ENCODE results near the gene AKNA. TPM values are rescaled to one million over a fixed set of nuclear protein-coding genes. Genes with fewer than 3 reads are reported as not detected.

AKNA gene
- total RNA-seq, 1 experiment from 2014 or later, result 7.8 TPM

DNA sequence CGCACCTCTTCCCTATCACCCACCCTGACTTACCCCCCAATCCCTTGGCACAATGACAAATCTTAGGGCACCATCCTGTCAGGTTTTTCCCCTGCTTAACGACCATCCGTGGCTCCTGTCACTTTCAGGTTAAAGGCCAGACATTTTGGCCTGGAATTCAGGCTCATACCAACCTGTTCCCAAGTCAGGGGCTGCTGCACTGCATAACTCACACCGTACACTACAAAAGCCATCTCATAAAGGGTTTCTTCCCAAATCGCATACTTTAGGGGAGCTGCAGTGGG is 7.5 kb upstream of the AKNA start:
- no peak for DNase-seq (ENCODE audit: low spot score)

DNA sequence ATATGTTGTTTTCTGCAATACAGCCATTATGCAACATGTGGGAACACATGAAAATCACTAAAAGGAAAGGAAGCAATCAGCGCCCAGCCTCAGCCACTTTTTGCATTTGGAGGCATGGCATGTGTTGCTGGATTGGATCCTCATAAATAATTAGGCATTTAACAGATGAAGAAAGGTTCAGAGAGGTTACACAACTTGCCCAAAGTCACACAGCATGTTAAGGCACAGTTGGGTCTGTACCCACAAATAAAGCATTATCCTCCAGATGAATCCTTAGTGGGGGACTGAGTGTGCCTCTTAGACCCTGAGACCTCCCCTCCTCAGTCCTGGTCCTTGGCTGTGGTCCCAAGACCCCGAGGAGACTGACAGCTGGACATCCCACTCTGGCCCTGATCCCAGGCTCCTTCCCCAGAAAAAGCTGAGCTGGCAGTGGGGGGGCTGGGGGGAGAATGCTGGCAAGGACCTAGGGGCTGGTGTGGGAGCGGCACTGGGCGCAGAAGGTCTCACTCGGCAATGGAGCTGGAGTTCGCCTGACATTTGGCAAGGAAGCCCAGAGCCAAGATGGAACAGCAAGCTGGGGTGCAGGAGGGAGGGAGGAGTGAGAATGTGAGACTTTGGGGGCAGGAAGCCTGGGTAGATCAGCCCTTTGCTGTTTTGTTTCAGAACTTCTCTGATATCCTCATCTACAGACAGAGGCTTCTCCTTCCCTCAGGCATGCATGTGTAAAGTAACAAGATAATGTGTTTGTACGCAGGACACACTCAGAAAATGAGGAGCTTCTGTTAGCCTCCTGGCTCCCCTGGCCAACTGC is 6.9 kb upstream of the AKNA start:
- DNase-seq (ENCODE audit: low spot score), result no peak

DNA sequence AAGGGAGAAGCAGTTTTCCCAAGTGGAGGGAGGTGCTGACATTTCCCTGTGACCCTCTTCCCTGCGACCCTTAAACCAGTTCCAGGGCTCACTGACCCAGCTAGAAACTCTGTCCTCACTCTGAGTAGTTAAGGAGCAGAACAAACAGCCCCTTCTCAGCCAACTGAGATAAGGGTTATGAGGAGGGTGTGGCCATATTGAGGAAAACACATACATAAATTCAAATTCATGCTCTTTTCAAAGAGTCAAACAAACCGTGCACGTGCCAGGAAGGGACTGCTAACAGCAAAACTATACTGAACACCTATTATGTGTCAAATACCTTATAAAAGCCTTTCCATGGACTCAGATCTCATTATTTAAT is 4.9 kb upstream of the AKNA start:
- DNase-seq (ENCODE audit: low spot score), result peak; percentile 4

DNA sequence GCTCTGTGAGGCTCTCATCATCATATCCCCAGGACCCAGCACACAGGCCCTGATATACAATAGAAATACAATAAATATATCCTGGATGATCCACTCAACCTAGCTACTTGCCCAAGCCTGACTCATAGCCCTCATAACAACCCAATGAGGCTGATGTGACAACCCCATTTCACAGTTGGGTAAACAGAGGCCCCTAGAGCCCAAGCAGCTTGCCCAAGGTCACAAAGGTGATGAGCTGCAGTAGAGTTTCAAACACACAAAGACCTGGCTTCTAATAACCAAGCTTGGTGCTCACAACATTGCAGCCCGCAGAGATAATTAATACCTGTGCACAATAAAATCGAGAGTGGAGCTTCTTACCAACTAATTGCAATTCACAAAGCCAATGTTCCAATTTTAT is 3.2 kb upstream of the AKNA start:
- no peak for DNase-seq (ENCODE audit: low spot score)

DNA sequence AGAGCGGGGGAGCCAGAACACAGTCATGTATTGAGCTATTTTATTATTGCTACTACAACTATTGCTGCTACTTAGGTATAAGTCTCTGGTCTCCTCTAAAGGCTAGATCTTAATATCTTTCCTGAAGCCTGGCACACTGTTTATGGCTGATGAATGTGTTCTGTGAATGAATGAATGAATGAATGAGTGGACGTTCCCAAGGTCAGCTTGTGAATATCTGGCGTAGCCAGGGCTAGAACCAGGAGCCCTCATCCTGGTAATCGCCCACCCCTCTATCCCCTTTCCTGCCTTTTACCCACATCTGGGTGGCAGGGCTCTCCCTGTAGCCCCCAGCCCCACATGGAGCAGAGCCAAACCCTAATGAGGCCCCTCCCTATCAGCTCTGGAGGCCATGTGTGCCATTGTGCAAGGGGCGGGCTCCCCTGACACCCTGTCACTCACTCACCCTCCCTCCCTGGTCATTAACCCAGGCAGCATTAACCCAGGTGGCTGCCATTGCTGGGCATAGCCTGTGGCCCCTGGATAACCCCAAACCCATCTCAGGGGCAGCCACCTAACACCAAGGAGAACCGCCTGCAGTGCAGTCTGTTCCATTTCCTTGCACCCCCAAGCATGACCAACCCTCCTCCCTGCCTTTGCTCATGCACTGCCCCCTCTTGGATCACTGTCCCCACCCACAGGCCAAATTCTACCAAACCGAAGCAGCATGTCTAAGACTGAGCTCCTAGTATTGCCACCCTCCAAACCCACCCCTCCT is 2.0 kb upstream of the AKNA start:
- no peak for DNase-seq (ENCODE audit: low spot score)

DNA sequence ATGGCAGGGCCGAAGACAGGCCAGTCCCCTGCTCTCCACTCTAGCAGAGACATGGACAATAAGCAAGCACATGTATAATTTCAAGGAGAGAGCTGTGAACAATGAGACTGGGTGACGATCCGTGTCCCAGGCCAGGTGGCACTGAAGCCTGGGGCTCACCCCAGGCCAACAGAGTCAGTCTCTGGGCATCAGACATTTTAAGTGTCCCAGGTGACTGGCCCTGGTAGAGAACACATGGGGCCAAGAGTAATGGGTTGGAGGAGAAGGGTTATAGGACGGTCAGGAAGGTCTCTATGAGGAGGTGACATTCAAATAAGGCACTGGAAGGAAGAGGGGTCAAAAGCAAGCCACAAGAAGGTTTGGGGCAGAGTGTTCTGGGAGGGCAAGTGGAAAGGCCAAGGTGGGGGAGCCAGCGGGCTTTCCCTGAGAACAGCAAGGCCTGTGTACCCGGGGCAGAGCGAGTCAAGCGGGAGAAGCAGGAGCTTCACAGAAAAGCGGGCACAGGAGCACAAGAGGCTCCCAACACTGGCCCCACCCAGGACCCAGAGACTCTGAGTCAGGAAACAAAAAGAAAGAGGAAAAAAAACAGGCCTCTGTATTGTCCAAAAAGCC is 1.1 kb upstream of the AKNA start:
- no peak for DNase-seq (ENCODE audit: low spot score)

DNA sequence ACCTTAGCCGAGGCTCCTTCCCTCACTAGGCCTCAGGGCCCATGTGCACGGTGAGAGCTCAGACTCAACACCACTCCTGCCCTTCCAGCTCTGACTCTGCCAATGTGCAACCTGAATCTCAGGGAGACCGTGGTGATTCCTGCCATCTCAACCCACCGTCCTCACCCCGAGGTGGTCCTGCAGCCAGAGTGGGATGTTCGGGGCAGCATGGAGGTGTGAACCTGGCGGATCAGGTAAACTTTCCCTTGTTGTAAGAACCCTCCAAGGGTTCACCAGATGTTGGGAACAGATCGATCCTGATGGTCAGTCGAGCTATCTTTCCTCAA is 538 bp upstream of the AKNA start:
- no peak for DNase-seq (ENCODE audit: low spot score)

DNA sequence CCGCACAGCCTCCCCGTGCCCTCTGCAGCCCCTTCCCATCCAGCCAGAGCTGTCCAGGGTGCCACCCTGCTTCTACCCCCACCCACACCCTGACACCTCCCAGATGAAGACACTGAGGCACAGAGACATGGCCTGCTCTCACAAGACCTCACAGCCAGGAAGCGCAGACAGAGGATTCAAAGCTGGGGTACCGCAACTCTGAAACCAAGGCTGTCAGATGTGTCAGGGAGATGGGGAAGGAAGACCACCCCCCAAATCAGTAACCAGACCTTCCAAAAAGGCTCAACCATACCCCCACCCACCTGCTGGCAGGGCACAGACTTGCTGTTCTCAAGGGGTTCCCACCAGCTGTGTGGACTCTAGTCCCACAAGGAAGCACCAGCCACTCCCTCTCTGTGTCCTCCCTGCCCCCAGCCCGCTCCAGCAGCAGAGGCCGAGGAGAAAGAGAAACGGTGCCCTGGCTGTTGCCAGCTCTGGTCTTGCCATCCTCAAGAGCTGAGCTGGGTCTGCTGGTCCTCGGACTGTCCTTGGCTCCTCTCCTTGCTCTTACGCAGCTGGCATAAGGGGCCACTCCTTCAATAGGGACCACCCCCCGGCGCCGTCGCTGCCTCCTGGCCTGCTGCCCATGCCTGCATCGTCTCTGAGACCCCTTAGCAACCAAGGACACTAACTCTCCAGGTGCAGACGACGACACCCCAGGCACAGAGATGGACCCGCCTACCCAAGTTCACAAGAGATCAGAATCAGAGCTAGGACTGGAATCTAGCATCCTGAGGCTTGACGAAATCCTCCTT is 699 bp downstream of the AKNA start:
- no peak for DNase-seq (ENCODE audit: low spot score)

DNA sequence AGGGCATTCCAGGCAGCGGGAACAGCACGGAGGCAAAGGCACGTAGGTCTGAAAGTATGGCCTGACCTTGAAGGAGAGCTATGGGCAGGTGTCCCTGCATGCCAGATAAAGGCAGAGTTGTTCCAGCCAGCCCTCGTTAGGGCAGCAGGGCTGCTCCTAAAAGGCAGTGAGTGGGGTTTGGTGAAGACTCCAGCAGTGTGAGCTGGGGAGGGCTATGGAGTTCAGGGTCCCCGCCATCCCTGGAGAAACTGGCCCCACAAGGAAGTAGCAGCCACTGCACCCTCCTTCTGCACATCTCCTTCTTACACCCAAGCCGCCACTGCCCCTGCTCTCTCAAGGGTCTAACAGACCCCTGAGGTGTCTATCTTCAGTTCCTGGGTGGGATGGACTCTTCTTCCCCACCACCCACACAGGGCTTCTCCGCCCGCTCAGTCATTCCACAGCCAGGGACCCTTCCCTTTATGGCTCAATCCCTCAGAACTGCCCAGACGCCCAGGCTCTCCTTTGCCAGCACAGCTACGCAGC is 1.4 kb downstream of the AKNA start:
- no peak for DNase-seq (ENCODE audit: low spot score)

DNA sequence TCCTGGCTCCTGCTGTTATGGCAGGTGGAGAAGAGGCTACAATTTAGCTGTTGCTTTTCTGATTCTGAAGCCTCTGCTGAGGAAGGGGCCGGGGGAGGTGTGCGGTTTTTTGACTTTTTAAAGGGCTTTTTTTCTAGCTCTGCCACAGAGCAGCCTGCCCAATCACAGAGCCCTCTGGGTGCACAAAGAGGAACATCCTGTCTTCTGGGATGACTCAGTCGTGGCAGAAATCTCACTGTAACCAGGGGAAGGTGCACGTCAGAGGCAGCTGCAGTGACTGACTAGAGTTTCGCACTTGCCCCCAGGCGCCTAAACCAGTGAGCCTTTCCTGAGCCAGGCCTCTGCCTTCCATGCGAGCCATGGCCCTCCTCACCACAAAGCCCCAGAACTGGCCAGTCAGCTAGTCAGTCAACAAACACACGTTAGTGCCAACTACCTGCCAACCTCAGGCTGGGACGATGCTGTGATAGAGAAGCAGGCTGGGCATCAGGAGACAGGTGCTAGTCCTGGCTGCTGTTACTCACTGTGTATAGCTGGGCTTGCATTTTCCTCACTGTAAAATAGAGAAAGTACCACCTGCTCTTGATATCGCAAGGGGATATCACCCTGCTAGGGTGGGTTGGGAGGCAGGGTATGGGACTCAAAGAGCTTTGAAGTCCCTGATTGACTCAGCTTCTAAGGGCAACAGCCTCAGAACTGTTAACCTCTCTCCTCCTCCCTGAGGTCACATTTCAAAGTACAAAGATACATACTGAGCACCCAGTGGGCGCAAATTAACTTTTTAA is 2.2 kb downstream of the AKNA start:
- DNase-seq (ENCODE audit: low spot score), result no peak

DNA sequence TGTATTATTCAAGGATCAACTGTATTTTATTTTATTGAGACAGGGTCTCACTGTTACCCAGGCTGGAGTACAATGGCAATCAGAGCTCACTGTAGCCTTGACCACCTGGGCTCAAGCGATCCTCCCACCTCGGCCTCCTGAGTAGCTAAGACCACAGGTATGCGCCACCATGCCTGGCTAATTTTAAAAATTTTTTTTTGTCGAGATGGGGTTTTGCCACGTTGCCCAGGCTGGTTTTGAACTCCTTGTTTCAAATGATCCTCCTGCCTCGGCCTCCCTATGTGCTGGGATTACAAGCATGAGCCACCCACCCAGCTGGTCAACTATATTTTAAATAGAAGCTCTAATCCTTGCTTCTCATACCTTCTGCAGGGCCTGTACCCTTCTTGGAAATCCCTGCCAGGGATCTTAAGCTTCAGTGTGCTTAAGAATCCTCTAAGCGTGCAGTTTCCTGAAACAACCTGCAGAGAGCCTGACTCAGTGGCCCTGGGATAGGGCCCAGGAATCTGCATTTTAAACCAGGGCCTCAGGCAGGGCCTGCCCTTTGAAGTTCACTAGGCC is 2.9 kb downstream of the AKNA start:
- no peak for DNase-seq (ENCODE audit: low spot score)

DNA sequence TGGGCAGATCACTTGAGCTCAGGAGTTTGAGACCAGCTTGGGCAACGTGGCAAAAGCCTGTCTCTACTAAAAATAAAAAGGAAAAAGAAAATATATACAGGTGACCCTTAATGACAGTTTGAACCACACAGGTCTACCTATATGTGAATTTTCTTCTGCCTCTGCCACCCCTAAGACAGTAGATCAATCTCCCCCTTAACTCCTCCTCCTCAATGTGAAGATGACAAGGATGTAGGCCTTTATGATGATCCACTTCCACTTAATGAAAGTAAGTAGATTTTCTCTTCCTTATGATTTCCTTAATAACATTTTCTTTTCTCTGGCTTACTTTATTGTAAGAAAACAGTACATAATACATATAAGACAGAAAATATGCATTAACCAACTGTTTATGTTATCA is 3.4 kb downstream of the AKNA start:
- no peak for DNase-seq (ENCODE audit: low spot score)

DNA sequence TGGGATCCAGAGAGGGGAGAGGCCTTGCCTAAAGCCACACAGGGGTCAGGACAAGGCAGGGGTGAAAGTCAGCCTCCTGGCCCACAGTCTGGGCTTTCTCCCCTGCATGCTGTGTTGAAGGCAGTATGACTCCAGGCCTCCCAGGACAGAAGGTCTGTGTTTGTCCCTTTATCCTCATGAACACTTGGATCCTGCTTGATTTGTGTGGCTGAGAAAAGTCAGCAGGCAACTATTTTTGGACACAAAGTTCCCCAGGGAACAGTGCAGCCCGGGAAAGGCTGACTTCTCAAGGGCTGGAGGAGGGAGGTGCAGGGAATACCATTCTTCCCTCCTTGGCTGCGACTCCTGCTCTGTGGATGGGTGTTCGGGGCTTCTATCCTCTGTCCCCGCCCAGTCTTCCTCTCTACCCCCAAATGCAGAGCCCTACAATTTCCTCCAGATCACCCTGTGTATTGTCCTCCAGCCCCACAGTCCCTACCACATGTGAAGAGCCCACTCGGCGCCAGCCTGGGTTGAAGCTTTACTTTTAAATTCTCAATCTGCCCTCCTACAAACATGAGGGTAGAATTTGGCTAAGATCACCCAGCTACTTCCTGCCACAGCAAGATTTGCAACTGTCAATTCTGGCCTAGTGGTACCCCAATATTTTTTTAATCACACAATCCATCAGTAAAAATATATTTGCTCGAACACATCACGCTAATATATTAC is 4.1 kb downstream of the AKNA start:
- no peak for DNase-seq (ENCODE audit: low spot score)

DNA sequence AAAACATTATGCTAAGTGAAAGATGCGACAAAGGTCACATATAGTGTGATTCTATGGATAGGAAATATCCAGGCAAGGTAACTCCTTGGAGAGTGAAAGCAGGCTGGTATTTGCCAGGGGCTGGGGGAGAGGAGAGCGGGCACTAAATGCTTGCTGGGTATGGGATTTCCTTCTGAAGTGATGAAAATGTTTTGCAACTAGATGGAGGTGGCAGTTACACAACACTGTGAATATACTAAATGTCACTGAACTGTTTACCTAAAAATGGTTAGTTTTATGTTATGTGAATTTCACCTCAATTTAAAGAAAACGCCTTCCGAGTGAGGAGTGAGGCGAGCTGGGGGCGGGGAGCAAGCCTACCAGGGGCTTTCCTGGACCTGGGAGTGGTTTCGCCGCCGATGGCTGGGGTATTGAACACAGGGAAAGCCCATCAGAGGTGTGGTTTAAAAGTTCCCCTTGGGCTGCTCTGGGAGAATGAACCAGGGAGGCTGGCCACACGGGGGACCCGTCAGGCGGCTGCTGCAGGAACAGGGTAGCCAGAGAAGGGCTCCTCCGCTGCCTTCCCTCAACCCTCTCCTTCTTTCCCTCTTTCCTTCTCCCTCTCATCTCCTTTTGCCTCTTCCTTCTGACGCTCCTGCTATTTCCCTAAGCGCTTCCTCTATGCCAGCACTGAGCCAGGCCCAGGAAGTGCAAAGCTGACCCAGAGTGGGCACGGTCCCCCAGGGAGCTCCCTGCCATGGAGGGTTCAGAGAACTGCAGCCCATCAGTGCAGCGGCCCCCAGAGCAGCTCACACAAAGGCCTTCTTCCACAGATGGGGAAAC is 4.9 kb downstream of the AKNA start:
- no peak for DNase-seq (ENCODE audit: low spot score)

DNA sequence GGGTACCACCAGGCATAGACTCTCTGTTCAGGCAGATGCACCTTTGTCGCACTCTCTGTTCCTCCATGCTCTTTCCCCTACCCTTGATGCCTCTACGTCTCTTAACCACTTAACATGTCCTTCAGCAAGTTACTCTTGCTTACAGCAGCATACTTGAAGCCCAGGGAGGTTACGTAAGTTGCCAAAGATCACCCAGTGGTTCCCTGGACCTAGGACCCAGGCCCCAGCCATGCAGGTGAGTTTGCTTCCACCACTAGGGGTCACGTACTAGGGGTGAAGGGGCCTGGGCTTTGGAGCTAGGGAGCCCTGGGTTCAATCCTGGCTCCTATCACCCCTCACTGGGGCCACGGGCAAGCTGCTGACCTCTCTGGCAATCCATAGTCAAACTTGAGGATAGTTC is 8.9 kb downstream of the AKNA start:
- DNase-seq (ENCODE audit: low spot score), result no peak

DNA sequence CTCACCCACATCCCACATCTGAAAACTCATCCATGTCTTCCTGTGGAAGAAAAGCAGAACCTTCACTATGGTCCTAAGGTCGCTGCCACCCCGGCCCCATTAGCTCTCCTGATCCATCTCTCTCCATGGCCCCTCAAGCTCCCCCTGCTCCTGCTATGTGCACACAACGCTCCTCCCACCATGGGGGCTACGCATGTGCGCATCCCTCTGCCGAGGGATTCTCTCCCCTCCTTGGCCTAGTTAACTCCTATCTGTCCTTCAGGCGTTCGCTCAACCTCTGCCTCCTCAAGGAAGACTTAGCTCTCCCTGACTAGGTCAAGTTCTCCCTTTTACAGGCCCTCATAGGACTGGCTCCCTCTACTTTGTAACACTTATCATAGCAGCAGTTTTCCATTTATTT is 9.8 kb downstream of the AKNA start:
- no peak for DNase-seq (ENCODE audit: low spot score)

DNA sequence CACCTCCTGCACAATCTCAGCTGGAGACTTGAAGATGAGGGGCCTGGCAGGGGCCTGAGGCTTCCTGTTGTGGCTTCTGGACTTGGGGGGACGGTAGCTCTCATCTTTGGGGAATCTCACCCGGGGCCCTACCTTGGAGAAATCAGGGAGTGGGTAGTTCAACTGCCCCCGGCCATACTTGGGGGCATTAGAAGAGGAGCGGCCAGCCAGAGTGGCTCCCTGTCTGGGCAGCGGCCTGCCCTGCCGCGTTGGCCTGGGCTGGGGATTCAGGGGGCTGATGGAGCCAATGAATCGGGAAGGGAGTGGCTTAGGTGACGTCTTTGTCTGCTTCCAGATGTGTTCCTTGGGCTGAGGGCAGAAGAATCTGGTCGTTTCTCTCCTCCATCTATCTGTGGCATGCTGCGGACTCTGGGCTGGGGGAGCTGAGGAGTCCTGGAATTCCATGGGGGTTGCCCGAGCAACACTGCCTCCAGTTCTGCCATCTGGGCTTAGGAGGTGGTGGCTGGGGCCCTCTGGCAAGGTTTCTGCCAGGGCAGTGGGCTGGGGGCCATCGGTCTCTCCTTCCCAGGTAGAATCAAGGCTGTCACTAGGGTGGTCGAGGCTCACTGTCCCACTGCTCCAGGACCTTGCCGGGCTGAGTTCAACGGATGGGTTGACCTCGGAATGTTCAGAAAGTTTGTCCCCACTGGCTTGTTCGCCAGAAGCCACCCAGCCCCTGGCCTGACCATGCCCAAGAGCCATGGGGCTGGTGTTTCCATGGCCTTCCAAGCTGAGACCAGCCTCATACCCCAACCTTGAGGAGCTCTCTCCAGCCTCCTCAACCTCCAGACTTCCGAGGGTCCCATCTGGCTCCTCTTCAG is 11.0 kb downstream of the AKNA start:
- DNase-seq (ENCODE audit: low spot score), result no peak

DNA sequence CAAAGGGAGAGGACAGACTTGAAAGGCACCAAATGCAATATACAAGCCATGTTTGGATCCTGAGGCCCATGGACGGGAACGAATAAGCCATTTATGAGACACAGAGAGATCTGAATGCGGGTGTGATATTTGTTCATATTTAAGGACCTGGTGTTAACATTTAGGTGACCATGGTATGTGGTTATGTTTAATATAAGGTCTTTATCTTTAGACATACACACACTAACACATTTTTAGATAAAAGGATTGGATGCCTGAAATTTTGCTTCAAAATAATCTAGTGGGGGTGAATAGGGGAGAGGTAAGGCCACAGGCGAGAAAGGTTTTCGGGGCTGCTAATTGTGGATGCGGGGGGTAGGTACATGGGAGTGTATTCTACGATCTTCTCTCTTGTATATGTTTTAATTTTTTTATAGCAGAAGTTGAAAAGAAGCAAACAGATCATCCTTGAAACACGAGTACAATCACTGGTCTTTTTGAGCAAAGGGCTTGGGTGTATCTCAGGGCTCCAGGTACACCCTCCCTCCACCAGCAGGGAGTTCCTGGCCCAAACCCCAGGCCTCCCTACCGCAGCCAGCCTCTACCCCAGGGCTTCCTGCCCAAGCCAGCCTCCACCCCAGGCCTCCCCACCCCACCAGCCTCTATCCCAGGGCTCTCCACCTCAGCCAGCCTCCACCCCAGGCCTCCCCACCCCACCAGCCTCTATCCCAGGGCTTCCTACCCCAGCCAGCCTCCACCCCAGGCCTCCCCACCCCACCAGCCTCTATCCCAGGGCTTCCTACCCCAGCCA is 12.2 kb downstream of the AKNA start:
- no peak for DNase-seq (ENCODE audit: low spot score)

Data from HT-29 (cell line).